ENCODE measurements around the gene KCNH1.

KCNH1 gene

GRCh38 chr1:210684466-210685294 lies 449.3 kb downstream of the KCNH1 start:
- Histone ChIP-seq H3K4me1 (peaks cover 7 to 51% (median 23%) of the 10 kb centered on the region in 10 experiments; a peak in 16 of 20 replicates), H3K27me3 (no peaks in the 10 kb centered on the region), H3K36me3 (no peaks in the 10 kb centered on the region), H3K4me2 (peak overlapping the region in 8 of 11 experiments; percentile 11 to 41 (median 24); a peak in 10 of 22 replicates), H3K9ac (no peak overlapping the region), H4K20me1 (no peaks in the 10 kb centered on the region), H3K27ac (no peak overlapping the region), H3K9me3 (replicated peaks in 1 of 11) (no peaks in the 10 kb centered on the region), H3K4me3 (no peak overlapping the region)
- TF ChIP-seq Cebpa-rat (IDR thresholded peaks at IDR 0.05) = no peak

- Histone ChIP-seq H3K4me3 (no peak overlapping the region), H3K4me1 (peaks cover 7 to 47% (median 23%) of the 10 kb centered on the region in 10 experiments; a peak in 16 of 20 replicates), H3K9ac (no peak overlapping the region), H3K27me3 (no peaks in the 10 kb centered on the region), H4K20me1 (no peaks in the 10 kb centered on the region), H3K9me3 (replicated peaks in 1 of 11) (no peaks in the 10 kb centered on the region), H3K36me3 (no peaks in the 10 kb centered on the region), H3K4me2 (peak overlapping the region in 7 of 11 experiments; percentile 11 to 41 (median 30); a peak in 11 of 22 replicates), H3K27ac (peak overlapping the region in 1 of 11 experiments; percentile 18; a peak in 2 of 22 replicates)
- TF ChIP-seq Cebpa-rat (IDR thresholded peaks at IDR 0.05) = no peak
Measured at GRCh38 chr1:210683403-210684047, 450.4 kb downstream of the KCNH1 start.

GRCh38 chr1:210681158-210681557 lies 452.8 kb downstream of the KCNH1 start:
- TF ChIP-seq Cebpa-rat (IDR thresholded peaks at IDR 0.05) = peak in 10 of 11 experiments; percentile 20 to 93 (median 74); a peak in 15 of 22 replicates
- no peak overlapping the region for H3K4me3 ChIP-seq
- peaks cover 6 to 27% (median 14%) of the 10 kb centered on the region in 10 experiments; a peak in 15 of 20 replicates for H3K4me1 ChIP-seq
- H3K27me3 ChIP-seq = no peaks in the 10 kb centered on the region
- H4K20me1 ChIP-seq = no peaks in the 10 kb centered on the region
- H3K27ac ChIP-seq = peak overlapping the region in 7 of 11 experiments; percentile 20 to 77 (median 53); a peak in 11 of 22 replicates
- H3K36me3 ChIP-seq = no peaks in the 10 kb centered on the region; a peak in 1 of 22 replicates
- no peaks in the 10 kb centered on the region for H3K9me3 ChIP-seq (replicated peaks in 1 of 11)
- H3K9ac ChIP-seq = peak overlapping the region in 2 of 11 experiments; percentile 28 to 49; a peak in 3 of 22 replicates
- peak overlapping the region in 6 of 11 experiments; percentile 43 to 63 (median 50); a peak in 13 of 22 replicates for H3K4me2 ChIP-seq

- no peak for TF ChIP-seq Cebpa-rat (IDR thresholded peaks at IDR 0.05)
- Histone ChIP-seq H3K27ac (no peak overlapping the region), H3K27me3 (no peaks in the 10 kb centered on the region), H3K9ac (no peak overlapping the region), H3K4me3 (no peak overlapping the region), H3K4me2 (no peak overlapping the region), H4K20me1 (no peaks in the 10 kb centered on the region), H3K36me3 (no peaks in the 10 kb centered on the region; a peak in 1 of 22 replicates), H3K9me3 (replicated peaks in 1 of 11) (no peaks in the 10 kb centered on the region), H3K4me1 (peaks cover 0 to 18% (median 9%) of the 10 kb centered on the region in 10 experiments; a peak in 11 of 20 replicates)
Measured at GRCh38 chr1:210678306-210678705, 455.6 kb downstream of the KCNH1 start.

- H3K27me3 ChIP-seq = no peaks in the 10 kb centered on the region
- H3K4me2 ChIP-seq = no peak overlapping the region
- H3K4me1 ChIP-seq = peaks cover 0 to 18% (median 9%) of the 10 kb centered on the region in 10 experiments; a peak in 11 of 20 replicates
- no peak overlapping the region for H3K9ac ChIP-seq
- no peak overlapping the region for H3K27ac ChIP-seq
- no peaks in the 10 kb centered on the region for H3K9me3 ChIP-seq (replicated peaks in 1 of 11)
- no peaks in the 10 kb centered on the region; a peak in 1 of 22 replicates for H3K36me3 ChIP-seq
- H3K4me3 ChIP-seq = no peak overlapping the region
- no peaks in the 10 kb centered on the region for H4K20me1 ChIP-seq
- TF ChIP-seq Cebpa-rat (IDR thresholded peaks at IDR 0.05) = no peak
Measured at GRCh38 chr1:210677533-210677932, 456.4 kb downstream of the KCNH1 start.

- Histone ChIP-seq H3K9me3 (replicated peaks in 1 of 11) (no peaks in the 10 kb centered on the region), H3K4me1 (peaks cover 0 to 13% (median 8%) of the 10 kb centered on the region in 10 experiments; a peak in 11 of 20 replicates), H3K36me3 (no peaks in the 10 kb centered on the region; a peak in 1 of 22 replicates), H3K9ac (no peak overlapping the region), H4K20me1 (no peaks in the 10 kb centered on the region), H3K27ac (no peak overlapping the region), H3K27me3 (no peaks in the 10 kb centered on the region), H3K4me2 (no peak overlapping the region), H3K4me3 (no peak overlapping the region)
- TF ChIP-seq Cebpa-rat (IDR thresholded peaks at IDR 0.05) = no peak
Measured at GRCh38 chr1:210676539-210676938, 457.4 kb downstream of the KCNH1 start.

- no peak overlapping the region for H3K4me3 ChIP-seq
- H3K36me3 ChIP-seq = no peaks in the 10 kb centered on the region; a peak in 1 of 22 replicates
- H3K9ac ChIP-seq = no peak overlapping the region
- no peaks in the 10 kb centered on the region for H3K9me3 ChIP-seq (replicated peaks in 1 of 11)
- TF ChIP-seq Cebpa-rat (IDR thresholded peaks at IDR 0.05) = no peak
- no peaks in the 10 kb centered on the region for H3K4me1 ChIP-seq
- no peak overlapping the region for H3K27ac ChIP-seq
- H4K20me1 ChIP-seq = no peaks in the 10 kb centered on the region
- H3K4me2 ChIP-seq = no peak overlapping the region
- no peaks in the 10 kb centered on the region for H3K27me3 ChIP-seq
Measured at GRCh38 chr1:210674151-210674550, 459.8 kb downstream of the KCNH1 start.

- H3K4me2 ChIP-seq = no peak overlapping the region
- H3K36me3 ChIP-seq = no peaks in the 10 kb centered on the region
- no peaks in the 10 kb centered on the region for H3K27me3 ChIP-seq
- H3K9me3 ChIP-seq (replicated peaks in 1 of 11) = no peaks in the 10 kb centered on the region
- no peaks in the 10 kb centered on the region for H4K20me1 ChIP-seq
- no peak overlapping the region for H3K27ac ChIP-seq
- H3K4me1 ChIP-seq = no peaks in the 10 kb centered on the region
- no peak for TF ChIP-seq Cebpa-rat (IDR thresholded peaks at IDR 0.05)
- H3K9ac ChIP-seq = no peak overlapping the region
- H3K4me3 ChIP-seq = no peak overlapping the region
Measured at GRCh38 chr1:210669951-210670350, 464.0 kb downstream of the KCNH1 start.
